Smooth muscle cell (in vitro differentiated cells): ENCODE data around the gene KCTD12. TPM values are rescaled to one million over a fixed set of nuclear protein-coding genes. Genes with fewer than 3 reads are reported as not detected.

ENCODE experiments used
- DNase-seq: peaks from one replicate; lab custom pipeline; 2025; ENCODE audit not compliant: unreplicated experiment; lab: John Stamatoyannopoulos, UW
- H2AFZ ChIP-seq: fragments of 200-600 bp; sonication (generic); 2 replicates; pipeline ENCODE4 v1.6.0; 2016; ENCODE audit warnings: antibody characterized with exemption, low read depth, mild to moderate bottlenecking
- H3F3A ChIP-seq: fragments of 200-600 bp; sonication (generic); 2 replicates; pipeline ENCODE4 v1.6.0; 2017; ENCODE audit warnings: antibody characterized with exemption, low read depth
- H3K27ac ChIP-seq: fragments of 200-600 bp; sonication (generic); 2 replicates; pipeline ENCODE4 v1.5.1; 2016; ENCODE audit warnings: low read depth, mild to moderate bottlenecking
- H3K27me3 ChIP-seq: fragments of 200-600 bp; sonication (generic); 2 replicates; pipeline ENCODE4 v1.6.1; 2016; ENCODE audit warnings: low read depth, mild to moderate bottlenecking
- H3K36me3 ChIP-seq: fragments of 200-600 bp; sonication (generic); 2 replicates; pipeline ENCODE4 v1.5.1; 2016; ENCODE audit warnings: low read depth
- H3K4me1 ChIP-seq: fragments of 200-600 bp; sonication (generic); 2 replicates; pipeline ENCODE4 v1.5.1; 2016; ENCODE audit warnings: low read depth
- H3K4me2 ChIP-seq: fragments of 200-600 bp; sonication (generic); 2 replicates; pipeline ENCODE4 v1.6.0; 2016; ENCODE audit warnings: mild to moderate bottlenecking
- H3K4me3 ChIP-seq: fragments of 200-600 bp; sonication (generic); 2 replicates; pipeline ENCODE4 v1.5.1; 2016; ENCODE audit warnings: mild to moderate bottlenecking
- H3K79me2 ChIP-seq: fragments of 200-600 bp; sonication (generic); 2 replicates; pipeline ENCODE4 v1.6.0; 2016; ENCODE audit warnings: low read depth, mild to moderate bottlenecking
- H3K9ac ChIP-seq: fragments of 200-600 bp; sonication (generic); 2 replicates; pipeline ENCODE4 v1.6.0; 2016; ENCODE audit warnings: low read depth
- H3K9me3 ChIP-seq: fragments of 200-600 bp; sonication (generic); replicated peaks from 2 replicates; pipeline ENCODE4 v1.5.1; 2016; ENCODE audit warnings: low read depth
- H4K20me1 ChIP-seq: fragments of 200-600 bp; sonication (generic); 2 replicates; pipeline ENCODE4 v1.6.0; 2016; ENCODE audit warnings: low read depth
- WGBS: methylation state at CpG from one replicate; pipeline ENCODE4 v1.1.7; 2016; ENCODE audit warnings: low lambda C conversion rate; 5-methylcytosine and 5-hydroxymethylcytosine counted together
- polyA plus RNA-seq: library from polyadenylated mRNA; unstranded; fragments of >200 nt; fragmentation: Nextera tagmentation; extraction: Ambion mirVana; gene quantifications from 2 replicates; pipeline ENCODE4 v1.2.1, GENCODE V29; 2016
- total RNA-seq: library from RNA; depleted of rRNA; stranded (reverse); fragments of >200 nt; gene quantifications from 2 replicates; pipeline ENCODE4 v1.2.3, GENCODE V29; 2014
- TF ChIP-seq, protein P1 (sequence below): fragments of 200-600 bp; sonication (generic); IDR thresholded peaks from 2 replicates; pipeline ENCODE4 v1.5.1; 2017; ENCODE audit warnings: borderline replicate concordance, mild to moderate bottlenecking, antibody characterized with exemption; ENCODE audit not compliant: insufficient read depth, poor library complexity, severe bottlenecking

The KCTD12 gene
- total RNA-seq: 311 and 363 TPM in 2 replicates
- polyA plus RNA-seq: 42.5 and 48.5 TPM in 2 replicates

DNA sequence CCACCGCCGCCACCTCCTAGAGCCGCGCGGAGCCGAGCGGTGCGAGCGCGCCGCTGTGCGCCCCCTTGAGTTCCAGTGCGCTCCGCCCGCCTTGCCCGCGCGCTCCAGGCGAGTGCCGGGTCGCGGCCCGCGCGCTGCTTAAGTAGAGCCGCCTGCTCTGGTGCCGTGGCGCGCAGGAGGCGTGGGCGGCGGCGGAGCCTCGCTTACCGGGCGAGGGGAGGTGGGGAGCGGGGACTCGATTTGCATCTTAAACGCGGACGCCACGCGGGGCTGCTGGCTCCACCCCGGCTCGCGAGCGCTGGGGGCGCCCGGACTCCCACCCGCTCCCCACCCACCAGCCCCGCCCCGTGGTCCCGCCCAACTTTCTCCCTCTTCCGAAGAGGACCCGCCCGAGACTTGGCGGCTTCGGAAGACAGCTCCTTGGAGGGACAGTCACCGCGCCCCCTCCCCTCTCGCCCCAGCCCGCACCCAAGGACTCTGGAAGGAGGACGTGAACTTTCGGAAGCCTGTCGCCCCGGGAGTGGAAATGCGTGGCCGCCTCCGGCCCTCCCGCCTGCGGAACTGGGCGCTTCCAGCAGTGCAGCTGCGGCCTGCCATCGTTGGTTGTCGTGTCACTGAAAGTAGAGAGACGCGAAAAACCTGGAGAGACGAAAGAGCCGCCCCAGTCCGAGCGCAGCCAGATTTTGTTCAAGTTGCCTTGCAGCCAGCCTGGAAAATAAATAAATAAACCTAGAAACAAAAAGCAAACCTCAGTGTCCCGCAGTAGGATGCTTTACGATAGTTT is at the start of gene KCTD12:
TSS of gene KCTD12 (minus strand) at position 114 of the 784 bp plus-strand sequence. CDS start 257 bp downstream, outside the sequence.
- H3K27ac ChIP-seq: peak within 1 kb of the TSS; percentile 78
- 1% methylated on average over 65 of the region's 83 CpGs for WGBS
- H4K20me1 ChIP-seq: peaks cover 44% of the 10 kb centered on the region

DNA sequence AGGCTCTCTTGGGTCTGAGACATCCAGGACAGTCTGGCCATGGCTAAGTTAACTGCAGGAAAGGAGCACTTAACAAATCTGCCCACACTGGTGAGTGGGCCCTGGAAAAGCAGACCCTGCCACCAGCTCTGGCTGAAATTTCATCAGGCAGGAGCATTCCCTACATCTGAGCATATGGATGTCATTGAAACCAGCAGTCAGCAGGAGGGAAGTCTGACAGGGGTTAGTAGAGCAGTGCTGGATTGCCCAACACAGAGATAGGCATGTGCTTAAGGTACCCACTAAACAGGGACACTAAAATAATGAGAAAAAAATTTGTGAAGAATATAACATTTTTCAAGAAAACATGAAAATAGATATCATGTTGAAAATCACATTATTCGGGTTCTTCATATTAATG is 48.5 kb upstream of the KCTD12 start:
- Histone ChIP-seq H3K36me3 (no peaks in the 10 kb centered on the region), H3K27ac (peak overlapping the region; percentile 38), H3K27me3 (no peaks in the 10 kb centered on the region), H3K9ac (no peak overlapping the region), H3K4me2 (no peak overlapping the region), H3K4me3 (no peak overlapping the region), H3K79me2 (no peaks in the 10 kb centered on the region), H3F3A (no peaks in the 10 kb centered on the region), H4K20me1 (no peaks in the 10 kb centered on the region), H3K4me1 (no peaks in the 10 kb centered on the region), H2AFZ (no peak overlapping the region), H3K9me3 (no peaks in the 10 kb centered on the region)
- TF ChIP-seq, protein P1, sequence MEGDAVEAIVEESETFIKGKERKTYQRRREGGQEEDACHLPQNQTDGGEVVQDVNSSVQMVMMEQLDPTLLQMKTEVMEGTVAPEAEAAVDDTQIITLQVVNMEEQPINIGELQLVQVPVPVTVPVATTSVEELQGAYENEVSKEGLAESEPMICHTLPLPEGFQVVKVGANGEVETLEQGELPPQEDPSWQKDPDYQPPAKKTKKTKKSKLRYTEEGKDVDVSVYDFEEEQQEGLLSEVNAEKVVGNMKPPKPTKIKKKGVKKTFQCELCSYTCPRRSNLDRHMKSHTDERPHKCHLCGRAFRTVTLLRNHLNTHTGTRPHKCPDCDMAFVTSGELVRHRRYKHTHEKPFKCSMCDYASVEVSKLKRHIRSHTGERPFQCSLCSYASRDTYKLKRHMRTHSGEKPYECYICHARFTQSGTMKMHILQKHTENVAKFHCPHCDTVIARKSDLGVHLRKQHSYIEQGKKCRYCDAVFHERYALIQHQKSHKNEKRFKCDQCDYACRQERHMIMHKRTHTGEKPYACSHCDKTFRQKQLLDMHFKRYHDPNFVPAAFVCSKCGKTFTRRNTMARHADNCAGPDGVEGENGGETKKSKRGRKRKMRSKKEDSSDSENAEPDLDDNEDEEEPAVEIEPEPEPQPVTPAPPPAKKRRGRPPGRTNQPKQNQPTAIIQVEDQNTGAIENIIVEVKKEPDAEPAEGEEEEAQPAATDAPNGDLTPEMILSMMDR: no peak
- DNase-seq: no peak
- 100% methylated on average over 1 of the region's 1 CpG for WGBS

More for the DNA sequence above, at the start of gene KCTD12:
- Histone ChIP-seq H3K9ac (peak within 1 kb of the TSS; percentile 52), H3K9me3 (no peaks in the 10 kb centered on the region), H3K4me3 (peak within 1 kb of the TSS; percentile 75), H3K4me2 (peak within 1 kb of the TSS; percentile 87), H3K36me3 (no peaks in the 10 kb centered on the region), H2AFZ (peak within 1 kb of the TSS; percentile 82), H3K27me3 (no peaks in the 10 kb centered on the region), H3F3A (peaks cover 26% of the 10 kb centered on the region), H3K79me2 (peaks cover 41% of the 10 kb centered on the region), H3K4me1 (peaks cover 6% of the 10 kb centered on the region)
- TF ChIP-seq, protein P1: peak; percentile 19
- peak; percentile 71 for DNase-seq

DNA sequence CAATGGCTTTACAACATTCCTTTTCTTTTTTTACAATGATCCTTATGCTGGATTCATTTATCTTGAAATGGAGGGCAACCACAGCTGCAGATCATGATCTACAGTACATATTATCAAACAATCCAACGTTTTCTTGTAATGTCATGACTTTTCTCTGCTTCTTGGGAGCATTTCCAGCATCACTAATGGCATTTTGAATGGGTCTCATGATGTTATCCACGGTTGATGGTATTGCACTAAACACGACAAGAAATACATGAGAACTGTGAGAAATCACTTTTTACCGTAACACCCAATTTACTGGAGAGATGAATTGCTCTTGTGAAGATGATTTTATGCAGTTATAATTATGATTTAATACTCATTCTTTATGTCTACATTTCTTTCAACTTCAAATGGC is 45.9 kb upstream of the KCTD12 start:
- Histone ChIP-seq H3K9ac (no peak overlapping the region), H3K9me3 (no peaks in the 10 kb centered on the region), H3K36me3 (no peaks in the 10 kb centered on the region), H3K4me2 (no peak overlapping the region), H3F3A (no peaks in the 10 kb centered on the region), H3K27ac (no peak overlapping the region), H3K4me3 (no peak overlapping the region), H3K79me2 (no peaks in the 10 kb centered on the region), H3K4me1 (no peaks in the 10 kb centered on the region), H2AFZ (no peak overlapping the region), H4K20me1 (no peaks in the 10 kb centered on the region), H3K27me3 (no peaks in the 10 kb centered on the region)
- 83% methylated on average over 4 of the region's 4 CpGs for WGBS
- DNase-seq: no peak
- TF ChIP-seq, protein P1: no peak
